CD4-positive, CD25-positive, alpha-beta regulatory T cell (primary cell): Measurements from ENCODE around the gene CD160. TPM values are rescaled to one million over a fixed set of nuclear protein-coding genes. Genes with fewer than 3 reads are reported as not detected.
"Not testable (repeated sequence)": the region's sequence is repeated elsewhere in the genome, so short reads cannot be mapped to it uniquely, and the experiment has no call there.

ENCODE experiments used
- ATAC-seq, 2 donors: fragments of 150-1000 bp; cut with Tn5 transposase; one replicate each; pipeline ENCODE4 v1.10.0; 2021; ENCODE audit warnings: low read depth in 2 of 2, moderate number of reproducible peaks in 2 of 2, moderate library complexity in 1 of 2
- DNase-seq, 3 donors: peaks; one replicate each; pipeline versions ENCODE4 v3.0.0 to v3.0.0-alpha.2; 2012 to 2022; ENCODE audit warnings: mixed read lengths in 1 of 3
- H3K27ac ChIP-seq: one replicate; pipeline ENCODE4 v1.7.0; 2013; ENCODE audit warnings: mild to moderate bottlenecking, low read length; ENCODE audit not compliant: insufficient read depth, poor library complexity, severe bottlenecking
- H3K27me3 ChIP-seq: one replicate; pipeline ENCODE4 v1.7.0; 2013; ENCODE audit warnings: low read length; ENCODE audit not compliant: control insufficient read depth, insufficient read depth
- H3K36me3 ChIP-seq: one replicate; pipeline ENCODE4 v1.7.0; 2013; ENCODE audit warnings: mild to moderate bottlenecking, low read length, moderate library complexity; ENCODE audit not compliant: control insufficient read depth, insufficient read depth
- H3K4me1 ChIP-seq: 2 replicates; pipeline ENCODE4 v1.7.0; 2013; ENCODE audit warnings: mild to moderate bottlenecking, low read length; ENCODE audit not compliant: insufficient read depth, control insufficient read depth, poor library complexity, severe bottlenecking
- H3K4me3 ChIP-seq: one replicate; pipeline ENCODE4 v1.7.0; 2013; ENCODE audit warnings: low read depth, mild to moderate bottlenecking, low read length, moderate library complexity
- H3K9me3 ChIP-seq, 2 experiments: 1 replicate in 1 of 2; 2 replicates in 1 of 2; pipeline ENCODE4 v1.7.0; 2013; ENCODE audit warnings: low read length in 2 of 2, mild to moderate bottlenecking in 1 of 2, moderate library complexity in 1 of 2; ENCODE audit not compliant: control insufficient read depth in 2 of 2
- H3K27ac Mint-ChIP-seq, 3 donors: one replicate each; pipeline ENCODE4 v1.8.0; 2020 to 2022; ENCODE audit warnings: mild to moderate bottlenecking in 3 of 3, mixed read lengths in 3 of 3, moderate library complexity in 2 of 3
- H3K27me3 Mint-ChIP-seq: one replicate; pipeline ENCODE4 v1.8.0; 2022; ENCODE audit warnings: mild to moderate bottlenecking, mixed read lengths
- H3K36me3 Mint-ChIP-seq: one replicate; pipeline ENCODE4 v1.8.0; 2020; ENCODE audit warnings: mixed read lengths
- H3K4me1 Mint-ChIP-seq, 4 donors: one replicate each; pipeline ENCODE4 v1.8.0; 2020 to 2022; ENCODE audit warnings: mixed read lengths in 4 of 4, mild to moderate bottlenecking in 1 of 4
- H3K4me3 Mint-ChIP-seq, 4 donors: one replicate each; pipeline ENCODE4 v1.8.0; 2020 to 2022; ENCODE audit warnings: mild to moderate bottlenecking in 4 of 4, mixed read lengths in 4 of 4, moderate library complexity in 3 of 4
- H3K9me3 Mint-ChIP-seq, 7 donors: one replicate each; pipeline ENCODE4 v1.8.0; 2020 to 2022; ENCODE audit warnings: mixed read lengths in 7 of 7, mild to moderate bottlenecking in 3 of 7, moderate library complexity in 2 of 7
- polyA plus RNA-seq, 4 donors: library from polyadenylated mRNA; unstranded; fragments of 300-500 nt; fragmentation: Illumina TruSeq; gene quantifications; one replicate each; pipeline ENCODE4 v1.2.3, GENCODE V29; 2021
- total RNA-seq: library from RNA; stranded (reverse); gene quantifications from one replicate; pipeline ENCODE4 v1.2.3, GENCODE V29; 2022

The CD160 gene
- total and polyA plus RNA-seq, 5 donors from 2014 or later: 0.19 to 0.28 (median 0.21) TPM; not detected in 2

DNA sequence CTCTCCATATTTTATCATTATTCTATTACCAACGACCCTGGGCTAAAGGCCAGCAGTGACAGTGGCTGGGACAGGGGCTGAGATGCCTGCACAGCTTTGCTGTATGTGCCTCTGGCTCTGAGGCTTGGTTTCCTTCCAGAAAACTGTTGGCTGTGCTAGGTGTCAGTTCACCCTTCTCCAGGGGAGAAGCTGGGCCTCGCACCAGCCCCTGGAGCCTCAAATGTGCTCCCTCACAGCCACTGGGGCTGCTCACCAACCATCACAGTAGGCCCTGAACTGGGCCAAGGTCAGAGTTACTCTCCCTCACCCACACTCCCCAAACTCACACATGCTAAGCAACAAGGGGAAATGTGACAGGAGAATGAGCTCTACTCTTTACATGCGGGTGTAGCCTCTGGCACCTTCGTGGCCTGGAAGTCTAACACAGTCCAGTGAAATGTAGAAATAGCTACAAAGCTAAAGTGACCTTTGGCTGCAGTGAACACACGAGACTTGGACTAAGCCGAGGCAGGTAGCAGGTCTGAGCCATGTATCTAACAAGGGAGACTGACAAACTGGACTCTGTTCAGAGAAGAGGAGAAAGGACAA, 4.7 kb upstream of the CD160 start:
- no peaks in the 10 kb centered on the region for H3K36me3 Mint-ChIP-seq
- Histone ChIP-seq H3K36me3 (no peaks in the 10 kb centered on the region), H3K4me1 (no peaks in the 10 kb centered on the region), H3K27ac (no peak overlapping the region), H3K4me3 (no peak overlapping the region), H3K9me3 (no peaks in the 10 kb centered on the region), H3K27me3 (no peaks in the 10 kb centered on the region)
- peaks cover 7% of the 10 kb centered on the region for H3K27me3 Mint-ChIP-seq
- peaks cover 0 to 9% (median 3%) of the 10 kb centered on the region in 4 donors for H3K4me1 Mint-ChIP-seq
- ATAC-seq (no peak), DNase-seq (no peak)
- H3K4me3 Mint-ChIP-seq: no peak overlapping the region
- H3K27ac Mint-ChIP-seq: no peak overlapping the region
- H3K9me3 Mint-ChIP-seq: peaks cover 0 to 5% (median 0%) of the 10 kb centered on the region in 7 donors

DNA sequence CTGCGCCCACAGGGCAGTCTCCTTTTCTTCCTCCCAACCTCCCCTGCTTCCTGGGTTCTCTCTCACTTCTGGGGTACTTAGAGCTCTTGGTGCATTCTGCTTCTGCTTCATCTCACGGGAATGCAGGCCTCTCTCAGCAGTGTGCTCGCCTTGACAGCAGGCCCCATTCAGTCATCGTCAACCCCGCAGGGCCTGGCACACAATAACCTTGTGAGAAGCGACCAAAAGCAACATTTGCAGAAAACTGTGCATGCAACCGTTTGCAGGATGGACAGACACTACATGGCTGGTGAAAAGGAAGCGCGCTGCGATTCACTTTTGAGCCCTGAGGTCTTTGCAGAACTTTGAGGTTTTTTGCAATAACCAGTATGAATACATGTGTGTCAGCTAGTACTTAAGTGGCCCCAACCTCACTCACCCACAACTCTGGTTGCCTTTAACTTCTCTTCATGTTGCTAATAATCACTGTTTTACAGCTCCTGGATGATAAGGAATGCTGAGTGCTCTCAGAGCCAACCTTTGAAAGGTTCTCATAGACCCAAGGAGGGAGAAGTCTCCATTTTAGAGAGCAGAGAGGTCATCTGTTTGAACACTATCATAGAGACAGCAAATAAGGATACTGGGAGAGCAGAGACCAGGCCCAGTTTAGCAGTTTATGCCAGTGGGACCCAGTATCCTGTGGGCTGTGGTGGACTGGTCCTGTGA, 2.5 kb upstream of the CD160 start:
- no peak for DNase-seq
- no peak for ATAC-seq
- Histone ChIP-seq H3K36me3 (no peaks in the 10 kb centered on the region), H3K9me3 (no peaks in the 10 kb centered on the region), H3K27ac (no peak overlapping the region), H3K4me3 (no peak overlapping the region), H3K27me3 (peaks cover 4% of the 10 kb centered on the region), H3K4me1 (peaks cover 9% of the 10 kb centered on the region)
- no peaks in the 10 kb centered on the region for H3K9me3 Mint-ChIP-seq
- no peak overlapping the region for H3K4me3 Mint-ChIP-seq
- H3K27me3 Mint-ChIP-seq: peaks cover 17% of the 10 kb centered on the region
- H3K36me3 Mint-ChIP-seq: no peaks in the 10 kb centered on the region
- H3K27ac Mint-ChIP-seq: peak overlapping the region in 2 of 3 donors; percentile 51 to 79
- H3K4me1 Mint-ChIP-seq: peaks cover 0 to 18% (median 9%) of the 10 kb centered on the region in 4 donors

DNA sequence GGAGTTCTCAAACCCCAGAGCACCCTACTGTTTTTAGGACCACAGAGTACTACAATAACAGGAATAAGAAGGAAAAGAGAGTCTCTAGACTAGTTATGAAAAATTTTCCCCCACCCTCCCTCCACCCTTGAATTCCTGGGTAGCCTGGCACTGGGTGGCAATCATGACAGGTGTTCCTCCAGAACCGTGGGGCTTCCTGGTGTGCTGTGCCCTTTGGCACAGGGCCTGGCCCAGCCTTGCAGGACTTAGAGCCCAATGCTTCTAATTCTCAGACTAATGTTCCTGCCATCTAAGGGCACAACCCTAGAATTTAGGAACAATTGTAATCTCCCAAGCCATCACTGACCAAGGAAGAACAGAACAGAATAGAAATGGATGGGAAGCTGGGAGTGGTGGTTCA, 1.5 kb upstream of the CD160 start:
- Mint-ChIP-seq H3K36me3 (no peaks in the 10 kb centered on the region), H3K9me3 (no peaks in the 10 kb centered on the region), H3K27me3 (peaks cover 28% of the 10 kb centered on the region), H3K27ac (no peak overlapping the region), H3K4me1 (peaks cover 0 to 18% (median 9%) of the 10 kb centered on the region in 4 donors), H3K4me3 (no peak overlapping the region)
- ATAC-seq (no peak), DNase-seq (no peak)
- no peaks in the 10 kb centered on the region for H3K36me3 ChIP-seq
- no peak overlapping the region for H3K4me3 ChIP-seq
- no peaks in the 10 kb centered on the region for H3K9me3 ChIP-seq
- no peak overlapping the region for H3K27ac ChIP-seq
- peaks cover 9% of the 10 kb centered on the region for H3K4me1 ChIP-seq
- peaks cover 5% of the 10 kb centered on the region for H3K27me3 ChIP-seq

DNA sequence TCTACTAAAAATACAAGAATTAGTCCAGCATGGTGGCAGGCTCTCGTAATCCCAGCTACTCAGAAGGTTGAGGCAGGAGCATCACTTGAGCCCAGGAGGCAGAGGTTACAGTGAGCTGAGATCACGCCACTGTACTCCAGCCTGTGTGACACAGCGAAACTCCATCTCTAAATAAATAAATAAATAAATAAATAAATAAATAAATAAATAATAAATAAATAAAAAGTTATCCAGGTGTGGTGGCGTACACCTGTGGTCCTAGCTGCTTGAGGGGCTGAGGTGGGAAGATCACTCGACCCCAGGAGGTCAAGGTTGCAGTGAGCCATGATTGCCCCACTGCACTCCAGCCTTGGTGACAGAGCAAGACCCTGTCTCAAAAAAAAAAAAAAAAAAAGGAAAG, 834 bp upstream of the CD160 start:
- not testable (repeated sequence) for H3K36me3 ChIP-seq, H3K27ac ChIP-seq, H3K27ac Mint-ChIP-seq, ATAC-seq, H3K36me3 Mint-ChIP-seq, H3K27me3 ChIP-seq, H3K9me3 Mint-ChIP-seq, DNase-seq, H3K9me3 ChIP-seq, H3K4me3 ChIP-seq, H3K4me3 Mint-ChIP-seq, H3K4me1 ChIP-seq
- Mint-ChIP-seq H3K4me1 (peaks cover 0 to 18% (median 9%) of the 10 kb centered on the region in 4 donors), H3K27me3 (peaks cover 30% of the 10 kb centered on the region)

DNA sequence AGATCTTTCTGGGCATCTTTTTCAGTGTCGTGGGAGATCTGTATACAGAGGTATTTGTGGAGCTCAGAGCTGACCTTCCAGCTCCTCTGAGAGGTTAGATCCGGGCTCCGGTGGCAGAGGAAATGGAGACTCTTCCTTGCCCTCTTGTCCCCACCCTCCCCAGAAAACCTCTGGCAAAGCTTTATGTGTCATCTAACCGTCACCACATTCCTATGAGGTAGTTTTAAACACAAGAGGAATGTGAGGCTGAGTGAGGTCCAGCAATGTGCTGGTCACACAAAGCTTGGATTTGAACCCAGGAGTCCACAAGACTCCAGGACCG, 1.2 kb downstream of the CD160 start:
- Mint-ChIP-seq H3K4me1 (peaks cover 0 to 18% (median 9%) of the 10 kb centered on the region in 4 donors), H3K4me3 (no peak overlapping the region), H3K9me3 (no peaks in the 10 kb centered on the region), H3K27ac (no peak overlapping the region), H3K36me3 (no peaks in the 10 kb centered on the region), H3K27me3 (peaks cover 30% of the 10 kb centered on the region)
- no peak for ATAC-seq
- no peak for DNase-seq
- Histone ChIP-seq H3K9me3 (no peaks in the 10 kb centered on the region), H3K4me1 (peaks cover 9% of the 10 kb centered on the region), H3K4me3 (no peak overlapping the region), H3K27me3 (peaks cover 5% of the 10 kb centered on the region), H3K27ac (no peak overlapping the region), H3K36me3 (no peaks in the 10 kb centered on the region)

DNA sequence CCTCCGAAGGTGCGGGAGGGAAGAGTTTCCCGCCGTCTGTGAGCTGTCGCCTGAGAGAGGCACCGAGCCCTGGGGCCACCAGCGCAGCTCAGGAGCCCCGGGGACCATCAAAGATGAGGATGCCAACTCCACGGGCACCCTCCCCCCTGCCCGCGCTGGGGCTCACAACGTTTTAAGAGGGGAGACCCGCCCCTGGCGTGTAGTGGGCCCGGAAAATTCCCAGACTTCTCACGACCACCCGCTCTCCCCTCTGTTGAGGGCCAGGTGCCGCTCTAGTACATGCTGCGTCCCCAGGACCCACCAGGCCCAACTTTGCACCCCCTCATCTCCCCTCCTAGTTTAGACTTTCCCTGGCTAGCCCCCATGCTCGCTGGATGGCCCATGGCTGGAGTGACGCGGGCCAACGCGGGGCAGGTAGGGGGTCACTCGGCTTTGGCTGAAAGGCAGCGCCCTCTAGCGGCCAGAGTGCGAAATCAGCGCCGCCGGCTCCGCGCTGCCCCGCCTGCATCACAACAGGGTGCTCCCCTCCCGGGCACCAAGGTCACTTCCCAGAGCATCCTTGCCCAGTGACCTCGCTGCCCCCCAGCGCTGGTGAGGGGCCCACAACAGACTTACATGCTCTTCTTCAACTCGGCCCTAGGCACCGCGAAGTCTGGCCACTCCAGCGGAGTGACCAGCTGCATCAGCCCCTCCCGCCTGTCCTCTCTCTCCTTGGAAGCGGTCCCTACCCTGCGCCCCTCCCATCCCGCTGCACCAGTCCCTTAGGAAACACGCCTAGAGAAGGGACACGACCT, 1.8 kb downstream of the CD160 start:
- Histone ChIP-seq H3K27me3 (peaks cover 5% of the 10 kb centered on the region), H3K4me3 (no peak overlapping the region), H3K9me3 (no peaks in the 10 kb centered on the region), H3K4me1 (peaks cover 9% of the 10 kb centered on the region), H3K36me3 (no peaks in the 10 kb centered on the region), H3K27ac (no peak overlapping the region)
- peak overlapping the region in 2 of 4 donors; percentile 56 to 82 for H3K4me3 Mint-ChIP-seq
- peak; percentile 37 to 58 (median 53) for DNase-seq
- H3K27me3 Mint-ChIP-seq: peaks cover 30% of the 10 kb centered on the region
- peaks cover 0 to 18% (median 9%) of the 10 kb centered on the region in 4 donors for H3K4me1 Mint-ChIP-seq
- H3K36me3 Mint-ChIP-seq: no peaks in the 10 kb centered on the region
- H3K9me3 Mint-ChIP-seq: no peaks in the 10 kb centered on the region
- peak; percentile 76 to 81 for ATAC-seq
- H3K27ac Mint-ChIP-seq: peak overlapping the region; percentile 41 to 94 (median 49)

DNA sequence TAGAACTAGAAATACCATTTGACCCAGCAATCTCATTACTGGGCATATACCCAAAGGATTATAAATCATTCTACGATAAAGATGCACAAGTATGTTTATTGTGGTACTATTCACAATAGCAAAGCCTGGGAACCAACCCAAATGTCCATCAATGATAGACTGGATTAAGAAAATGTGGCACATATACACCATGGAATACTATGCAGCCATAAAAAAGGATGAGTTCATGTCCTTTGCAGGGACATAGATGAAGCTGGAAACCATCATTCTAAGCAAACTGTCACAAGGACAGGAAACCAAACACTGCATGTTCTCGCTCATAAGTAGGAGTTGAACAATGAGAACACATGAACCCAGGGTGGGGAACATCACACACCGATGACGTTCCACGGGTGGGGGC, 6.9 kb downstream of the CD160 start:
- H3K9me3 Mint-ChIP-seq, H3K4me3 Mint-ChIP-seq, H3K27ac Mint-ChIP-seq, DNase-seq, H3K4me1 Mint-ChIP-seq, ATAC-seq, H3K4me3 ChIP-seq, H3K36me3 Mint-ChIP-seq, H3K4me1 ChIP-seq, H3K36me3 ChIP-seq, H3K27me3 ChIP-seq, H3K27ac ChIP-seq, H3K9me3 ChIP-seq: not testable (repeated sequence)
- peaks cover 15% of the 10 kb centered on the region for H3K27me3 Mint-ChIP-seq
